Mesenchymal stem cell (in vitro differentiated cells and primary cell): ENCODE data around the gene AP4M1.

ENCODE experiments used
- DNase-seq: peaks from one replicate; pipeline ENCODE4 v3.0.0-alpha.2; 2013
- H2AFZ ChIP-seq: one replicate; pipeline ENCODE4 v1.6.1; 2013; ENCODE audit warnings: low read depth, mild to moderate bottlenecking, control low read depth, inconsistent platforms, low read length, moderate library complexity
- H2AK5ac ChIP-seq: 2 replicates; pipeline ENCODE4 v1.6.1; 2013; ENCODE audit warnings: low read length, moderate library complexity, mild to moderate bottlenecking, inconsistent platforms; ENCODE audit not compliant: severe bottlenecking
- H2BK120ac ChIP-seq: one replicate; pipeline ENCODE4 v1.6.1; 2013; ENCODE audit warnings: low read depth, mild to moderate bottlenecking, inconsistent platforms, low read length, moderate library complexity
- H2BK12ac ChIP-seq, 2 experiments: one replicate each; pipeline ENCODE4 v1.6.1; 2013; ENCODE audit warnings: inconsistent platforms in 2 of 2, low read length in 2 of 2, mild to moderate bottlenecking in 2 of 2, moderate library complexity in 2 of 2, control low read depth in 1 of 2
- H2BK15ac ChIP-seq: one replicate; pipeline ENCODE4 v1.6.1; 2013; ENCODE audit warnings: mild to moderate bottlenecking, low read depth, inconsistent platforms; ENCODE audit not compliant: poor library complexity, severe bottlenecking
- H2BK5ac ChIP-seq: 2 replicates; pipeline ENCODE4 v1.6.1; 2013; ENCODE audit warnings: low read depth, mild to moderate bottlenecking, low read length, control low read depth, inconsistent platforms; ENCODE audit not compliant: poor library complexity, severe bottlenecking
- H3K14ac ChIP-seq, 2 experiments: one replicate each; pipeline ENCODE4 v1.6.1; 2013; ENCODE audit warnings: inconsistent platforms in 2 of 2, low read length in 2 of 2, control low read depth in 1 of 2, mild to moderate bottlenecking in 1 of 2, moderate library complexity in 1 of 2
- H3K18ac ChIP-seq, 2 experiments: one replicate each; pipeline ENCODE4 v1.6.1; 2013; ENCODE audit warnings: inconsistent platforms in 2 of 2, low read length in 2 of 2, control low read depth in 1 of 2, low read depth in 1 of 2, mild to moderate bottlenecking in 1 of 2
- H3K23ac ChIP-seq, 2 experiments: one replicate each; pipeline ENCODE4 v1.6.1; 2013; ENCODE audit warnings: inconsistent platforms in 2 of 2, low read length in 2 of 2, mild to moderate bottlenecking in 2 of 2, moderate library complexity in 2 of 2, control low read depth in 1 of 2
- H3K27ac ChIP-seq: 2 replicates; pipeline ENCODE4 v1.5.1; 2013; ENCODE audit warnings: mild to moderate bottlenecking, moderate library complexity, low read length, control low read depth, inconsistent platforms; ENCODE audit not compliant: poor library complexity, severe bottlenecking
- H3K27me3 ChIP-seq, 2 experiments: 2 replicates each; pipeline versions ENCODE4 v1.6.1 to v1.7.0; 2013; ENCODE audit warnings: low read length in 2 of 2, mild to moderate bottlenecking in 2 of 2, moderate library complexity in 2 of 2, control low read depth in 1 of 2, inconsistent platforms in 1 of 2; ENCODE audit not compliant: control insufficient read depth in 1 of 2, insufficient read depth in 1 of 2
- H3K36me3 ChIP-seq, 2 experiments: 2 replicates each; pipeline versions ENCODE4 v1.6.1 to v1.7.0; 2013; ENCODE audit warnings: low read length in 2 of 2, control low read depth in 1 of 2, inconsistent platforms in 1 of 2, low read depth in 1 of 2, mild to moderate bottlenecking in 1 of 2; ENCODE audit not compliant: insufficient read depth in 2 of 2, control insufficient read depth in 1 of 2
- H3K4ac ChIP-seq, 2 experiments: one replicate each; pipeline ENCODE4 v1.6.1; 2013; ENCODE audit warnings: inconsistent platforms in 2 of 2, low read length in 2 of 2, mild to moderate bottlenecking in 2 of 2, moderate library complexity in 2 of 2, control low read depth in 1 of 2, low read depth in 1 of 2
- H3K4me1 ChIP-seq: 2 replicates; pipeline ENCODE4 v1.6.1; 2013; ENCODE audit warnings: low read depth, low read length, control low read depth; ENCODE audit not compliant: control insufficient read depth, insufficient read depth
- H3K4me2 ChIP-seq: 2 replicates; pipeline ENCODE4 v1.6.1; 2013; ENCODE audit warnings: low read length, mild to moderate bottlenecking, inconsistent platforms; ENCODE audit not compliant: poor library complexity, severe bottlenecking
- H3K4me3 ChIP-seq, 2 experiments: 2 replicates each; pipeline versions ENCODE4 v1.5.1 to v1.7.0; 2013; ENCODE audit warnings: low read length in 2 of 2, mild to moderate bottlenecking in 2 of 2, control low read depth in 1 of 2, low read depth in 1 of 2; ENCODE audit not compliant: insufficient read depth in 1 of 2
- H3K79me1 ChIP-seq: replicated peaks from 2 replicates; pipeline ENCODE4 v1.6.1; 2013; ENCODE audit warnings: mild to moderate bottlenecking, control low read depth, low read length, inconsistent platforms; ENCODE audit not compliant: poor library complexity, severe bottlenecking
- H3K9ac ChIP-seq: 2 replicates; pipeline ENCODE4 v1.7.0; 2013; ENCODE audit warnings: mild to moderate bottlenecking, low read length, moderate library complexity
- H3K9me3 ChIP-seq: 2 replicates; pipeline ENCODE4 v1.7.0; 2013; ENCODE audit warnings: mild to moderate bottlenecking, low read length; ENCODE audit not compliant: control insufficient read depth
- H4K8ac ChIP-seq: one replicate; pipeline ENCODE4 v1.6.1; 2013; ENCODE audit warnings: inconsistent platforms, mild to moderate bottlenecking, low read length, moderate library complexity
- H4K91ac ChIP-seq: one replicate; pipeline ENCODE4 v1.6.1; 2013; ENCODE audit warnings: mild to moderate bottlenecking, low read length, inconsistent platforms
- WGBS: methylation state at CpG from one replicate; pipeline ENCODE4 v1.1.7; 2013; ENCODE audit warnings: mixed read lengths; 5-methylcytosine and 5-hydroxymethylcytosine counted together

Gene AP4M1

GRCh38 chr7:100100420-100101015 is 925 bp upstream of the AP4M1 start:
- H3K27me3 ChIP-seq, result no peaks in the 10 kb centered on the region
- peak overlapping the region in 1 of 2 experiments; percentile 30 for H3K4ac ChIP-seq
- H3K9ac ChIP-seq, result peak overlapping the region; percentile 90
- H4K91ac ChIP-seq, result no peak overlapping the region
- H2AFZ ChIP-seq, result no peak overlapping the region
- H4K8ac ChIP-seq, result no peak overlapping the region
- peak overlapping the region; percentile 74 to 85 for H3K4me3 ChIP-seq
- peak overlapping the region; percentile 93 for H3K4me2 ChIP-seq
- peaks cover 21% of the 10 kb centered on the region for H3K4me1 ChIP-seq
- H2BK120ac ChIP-seq, result peak overlapping the region; percentile 74
- no peak overlapping the region for H2AK5ac ChIP-seq
- peaks cover 26% of the 10 kb centered on the region for H3K79me1 ChIP-seq
- peak overlapping the region; percentile 54 for H2BK15ac ChIP-seq
- H2BK12ac ChIP-seq, result no peak overlapping the region
- H3K36me3 ChIP-seq, result peaks cover 59 to 60% of the 10 kb centered on the region in 2 experiments
- peak overlapping the region in 1 of 2 experiments; percentile 83 for H3K18ac ChIP-seq
- H3K14ac ChIP-seq, result no peak overlapping the region
- no peaks in the 10 kb centered on the region for H3K9me3 ChIP-seq
- WGBS, result under 1% methylated on average over 55 of the region's 61 CpGs
- H3K27ac ChIP-seq, result peak overlapping the region; percentile 81
- peak; percentile 99 for DNase-seq
- no peak overlapping the region for H2BK5ac ChIP-seq
- H3K23ac ChIP-seq, result no peak overlapping the region

- peak overlapping the region; percentile 89 for H3K9ac ChIP-seq
- H2AK5ac ChIP-seq, result peak overlapping the region; percentile 68
- DNase-seq, result peak; percentile 99
- no peak overlapping the region for H3K27ac ChIP-seq
- no peaks in the 10 kb centered on the region for H3K27me3 ChIP-seq
- peak overlapping the region; percentile 60 to 83 for H3K18ac ChIP-seq
- H3K14ac ChIP-seq, result no peak overlapping the region
- H3K23ac ChIP-seq, result no peak overlapping the region
- peaks cover 21% of the 10 kb centered on the region for H3K4me1 ChIP-seq
- no peak overlapping the region for H3K4me2 ChIP-seq
- peaks cover 20% of the 10 kb centered on the region for H3K79me1 ChIP-seq
- H2AFZ ChIP-seq, result no peak overlapping the region
- H3K9me3 ChIP-seq, result no peaks in the 10 kb centered on the region
- peak overlapping the region; percentile 55 for H4K91ac ChIP-seq
- H3K4ac ChIP-seq, result peak overlapping the region; percentile 50 to 88
- 22% methylated on average over 15 of the region's 17 CpGs for WGBS
- peak overlapping the region; percentile 86 for H4K8ac ChIP-seq
- peaks cover 59 to 60% of the 10 kb centered on the region in 2 experiments for H3K36me3 ChIP-seq
- H2BK120ac ChIP-seq, result peak overlapping the region; percentile 83
- peak overlapping the region; percentile 92 for H2BK15ac ChIP-seq
- H2BK12ac ChIP-seq, result peak overlapping the region; percentile 73 to 78
- H2BK5ac ChIP-seq, result no peak overlapping the region
- H3K4me3 ChIP-seq, result peak overlapping the region in 1 of 2 experiments; percentile 85
Observed at GRCh38 chr7:100102950-100103840, 1.8 kb downstream of the AP4M1 start.

- H3K9me3 ChIP-seq, result no peaks in the 10 kb centered on the region
- no peak overlapping the region for H2AK5ac ChIP-seq
- DNase-seq, result no peak
- H4K8ac ChIP-seq, result no peak overlapping the region
- H2BK15ac ChIP-seq, result no peak overlapping the region
- H3K4me2 ChIP-seq, result no peak overlapping the region
- peaks cover 62 to 66% of the 10 kb centered on the region in 2 experiments for H3K36me3 ChIP-seq
- H3K14ac ChIP-seq, result no peak overlapping the region
- no peak overlapping the region for H3K4me3 ChIP-seq
- peaks cover 12% of the 10 kb centered on the region for H3K79me1 ChIP-seq
- H3K27me3 ChIP-seq, result no peaks in the 10 kb centered on the region
- H3K4me1 ChIP-seq, result peaks cover 12% of the 10 kb centered on the region
- 100% methylated on average over 3 of the region's 4 CpGs for WGBS
- H2BK120ac ChIP-seq, result no peak overlapping the region
- H3K23ac ChIP-seq, result no peak overlapping the region
- peak overlapping the region; percentile 54 for H4K91ac ChIP-seq
- no peak overlapping the region for H3K4ac ChIP-seq
- no peak overlapping the region for H3K27ac ChIP-seq
- no peak overlapping the region for H2BK5ac ChIP-seq
- no peak overlapping the region for H3K9ac ChIP-seq
- H3K18ac ChIP-seq, result no peak overlapping the region
- H2BK12ac ChIP-seq, result peak overlapping the region in 1 of 2 experiments; percentile 44
- H2AFZ ChIP-seq, result no peak overlapping the region
Observed at GRCh38 chr7:100105534-100105933, 4.1 kb downstream of the AP4M1 start.

- Histone ChIP-seq H3K23ac (no peak overlapping the region), H3K79me1 (peaks cover 12% of the 10 kb centered on the region), H3K9ac (no peak overlapping the region), H2BK120ac (no peak overlapping the region), H2BK12ac (no peak overlapping the region), H3K9me3 (no peaks in the 10 kb centered on the region), H3K4me2 (no peak overlapping the region), H4K8ac (no peak overlapping the region), H3K4ac (no peak overlapping the region), H3K4me3 (no peak overlapping the region), H3K27ac (no peak overlapping the region), H2BK15ac (no peak overlapping the region), H2AFZ (no peak overlapping the region), H2AK5ac (no peak overlapping the region), H4K91ac (no peak overlapping the region), H3K4me1 (peaks cover 9% of the 10 kb centered on the region), H2BK5ac (no peak overlapping the region), H3K36me3 (peaks cover 72 to 77% of the 10 kb centered on the region in 2 experiments), H3K18ac (no peak overlapping the region), H3K14ac (no peak overlapping the region), H3K27me3 (no peaks in the 10 kb centered on the region)
- WGBS, result 96% methylated on average over 17 of the region's 17 CpGs
- no peak for DNase-seq
Observed at GRCh38 chr7:100106633-100107032, 5.2 kb downstream of the AP4M1 start.
